G401.6 (cell line): ENCODE data around the gene ETV4.

Source experiments
- FAIRE-seq: peaks from 2 replicates; lab custom pipeline; 2012; peaks lifted over from hg19 to GRCh38; lab: Jason Lieb, UNC

The ETV4 gene

GRCh38 chr17:43572368-43572980, 26.3 kb upstream of the ETV4 start:
- no peak for FAIRE-seq

GRCh38 chr17:43570518-43570928, 24.4 kb upstream of the ETV4 start:
- no peak for FAIRE-seq

GRCh38 chr17:43568506-43569082, 22.5 kb upstream of the ETV4 start:
- FAIRE-seq, result no peak

GRCh38 chr17:43563600-43564594, 17.8 kb upstream of the ETV4 start:
- FAIRE-seq, result no peak

GRCh38 chr17:43562679-43563599, 16.8 kb upstream of the ETV4 start:
- no peak for FAIRE-seq

GRCh38 chr17:43560461-43561427, 14.6 kb upstream of the ETV4 start:
- FAIRE-seq, result no peak

- no peak for FAIRE-seq
Observed at GRCh38 chr17:43559161-43559816, 13.1 kb upstream of the ETV4 start.

- FAIRE-seq, result no peak
Observed at GRCh38 chr17:43558805-43559160, 12.6 kb upstream of the ETV4 start.

GRCh38 chr17:43556292-43556691, 10.2 kb upstream of the ETV4 start:
- FAIRE-seq, result peak; percentile 30

- no peak for FAIRE-seq
Observed at GRCh38 chr17:43554857-43555256, 8.7 kb upstream of the ETV4 start.

- no peak for FAIRE-seq
Observed at GRCh38 chr17:43553573-43553972, 7.4 kb upstream of the ETV4 start.

GRCh38 chr17:43552229-43552837, 6.2 kb upstream of the ETV4 start:
- no peak for FAIRE-seq

GRCh38 chr17:43550754-43551153, 4.6 kb upstream of the ETV4 start:
- FAIRE-seq, result no peak

- no peak for FAIRE-seq
Observed at GRCh38 chr17:43549496-43549895, 3.4 kb upstream of the ETV4 start.

- FAIRE-seq, result no peak
Observed at GRCh38 chr17:43548689-43549379, 2.7 kb upstream of the ETV4 start.

GRCh38 chr17:43547659-43548256, 1.6 kb upstream of the ETV4 start:
- FAIRE-seq, result no peak

GRCh38 chr17:43547189-43547550, 1.0 kb upstream of the ETV4 start:
- FAIRE-seq, result no peak

- FAIRE-seq, result no peak
Observed at GRCh38 chr17:43545383-43545632, 832 bp downstream of the ETV4 start.
